GM12872 (cell line): ENCODE measurements around the gene C16orf54.

Experiments
- TF ChIP-seq, protein P1 (sequence below): IDR thresholded peaks from 3 replicates; pipeline ENCODE4 v1.5.1; 2011; ENCODE audit warnings: low read depth, mild to moderate bottlenecking, low read length, moderate library complexity; ENCODE audit not compliant: insufficient read depth

Gene C16orf54

GRCh38 chr16:29784901-29785500 is 39.2 kb upstream of the C16orf54 start:
- TF ChIP-seq, protein P1, sequence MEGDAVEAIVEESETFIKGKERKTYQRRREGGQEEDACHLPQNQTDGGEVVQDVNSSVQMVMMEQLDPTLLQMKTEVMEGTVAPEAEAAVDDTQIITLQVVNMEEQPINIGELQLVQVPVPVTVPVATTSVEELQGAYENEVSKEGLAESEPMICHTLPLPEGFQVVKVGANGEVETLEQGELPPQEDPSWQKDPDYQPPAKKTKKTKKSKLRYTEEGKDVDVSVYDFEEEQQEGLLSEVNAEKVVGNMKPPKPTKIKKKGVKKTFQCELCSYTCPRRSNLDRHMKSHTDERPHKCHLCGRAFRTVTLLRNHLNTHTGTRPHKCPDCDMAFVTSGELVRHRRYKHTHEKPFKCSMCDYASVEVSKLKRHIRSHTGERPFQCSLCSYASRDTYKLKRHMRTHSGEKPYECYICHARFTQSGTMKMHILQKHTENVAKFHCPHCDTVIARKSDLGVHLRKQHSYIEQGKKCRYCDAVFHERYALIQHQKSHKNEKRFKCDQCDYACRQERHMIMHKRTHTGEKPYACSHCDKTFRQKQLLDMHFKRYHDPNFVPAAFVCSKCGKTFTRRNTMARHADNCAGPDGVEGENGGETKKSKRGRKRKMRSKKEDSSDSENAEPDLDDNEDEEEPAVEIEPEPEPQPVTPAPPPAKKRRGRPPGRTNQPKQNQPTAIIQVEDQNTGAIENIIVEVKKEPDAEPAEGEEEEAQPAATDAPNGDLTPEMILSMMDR: peak; percentile 86

- TF ChIP-seq, protein P1: no peak
Measured at GRCh38 chr16:29784157-29784556, 38.4 kb upstream of the C16orf54 start.

DNA sequence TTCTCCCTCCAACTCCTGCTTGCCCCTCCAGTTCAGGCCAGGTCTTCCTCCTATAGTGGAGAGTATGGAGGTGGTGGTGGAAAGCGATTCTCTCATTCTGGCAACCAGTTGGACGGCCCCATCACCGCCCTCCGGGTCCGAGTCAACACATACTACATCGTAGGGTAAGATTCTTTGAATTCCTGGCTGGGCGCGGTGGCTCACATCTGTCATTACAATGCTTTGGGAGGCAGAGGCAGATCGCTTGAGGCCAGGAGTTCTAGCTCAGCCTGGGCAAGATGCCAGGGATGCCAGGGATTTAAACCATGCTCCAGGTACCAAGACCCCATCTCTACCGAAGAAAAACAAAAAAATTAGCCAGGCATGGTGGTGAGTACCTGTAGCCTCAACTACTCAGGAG is 33.7 kb upstream of the C16orf54 start:
- TF ChIP-seq, protein P1: no peak

GRCh38 chr16:29777576-29778350 is 32.0 kb upstream of the C16orf54 start, which contains the start of gene ZG16:
Gene ZG16, plus strand, starts transcription at chr16:29778256. Its CDS starts 1,011 bp downstream, at chr16:29779267.
- TF ChIP-seq, protein P1: no peak

DNA sequence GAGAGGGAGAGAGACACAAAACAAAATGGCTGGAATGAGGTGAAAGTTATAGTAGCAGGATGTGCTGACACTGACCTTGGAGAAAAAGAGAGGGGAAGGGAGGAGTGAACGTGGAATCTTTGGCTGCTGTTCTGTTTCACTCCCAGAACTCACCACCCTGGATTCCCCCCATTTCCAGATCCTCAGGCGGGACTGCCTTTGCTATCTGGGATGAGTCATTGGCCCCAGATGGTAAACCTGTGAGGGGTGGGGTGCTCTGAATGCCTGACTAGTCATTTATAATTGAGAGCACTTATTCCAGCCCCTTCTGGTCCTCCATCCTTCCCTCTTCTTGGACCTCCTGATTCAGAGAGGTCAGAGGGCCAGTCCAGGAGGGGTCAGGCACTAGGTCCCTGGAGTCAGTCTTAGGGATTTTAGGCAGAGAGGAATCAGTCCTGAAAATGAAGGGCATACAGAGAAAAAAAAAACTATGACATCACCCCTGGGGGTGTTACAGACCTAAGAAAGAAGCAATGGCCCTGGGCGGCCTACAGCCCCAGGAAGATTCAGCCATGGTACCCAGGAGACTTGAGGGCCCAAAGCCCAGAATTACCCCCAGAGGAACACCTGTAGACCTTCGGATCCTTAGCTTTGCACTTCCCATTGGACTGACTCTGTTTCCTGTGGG is 30.1 kb upstream of the C16orf54 start:
- TF ChIP-seq, protein P1: no peak

- TF ChIP-seq, protein P1: no peak
Measured at GRCh38 chr16:29774730-29775129, 28.9 kb upstream of the C16orf54 start.

GRCh38 chr16:29770250-29770929 is 24.6 kb upstream of the C16orf54 start:
- TF ChIP-seq, protein P1: no peak
